Activated CD4-positive, alpha-beta T cell treated with anti-CD3 and anti-CD28 coated beads for 36 hours (primary cell): ENCODE results near the gene KLF13. TPM values are rescaled to one million over a fixed set of nuclear protein-coding genes. Genes with fewer than 3 reads are reported as not detected.

Experiments used
- ATAC-seq: fragments of 200-7000 bp; cut with Tn5 transposase; one replicate; pipeline ENCODE4 v1.10.0; 2021; ENCODE audit warnings: mild to moderate bottlenecking, moderate library complexity
- CTCF ChIA-PET: fragments of 350-600 bp; sonication (Branson Sonifier 250); formaldehyde crosslinking; loops from one replicate; lab custom pipeline; 2021; ENCODE audit warnings: antibody characterized with exemption; lab: Charles Lee
- POLR2A ChIA-PET: fragments of 350-600 bp; sonication (Branson Sonifier 250); formaldehyde crosslinking; loops from one replicate; lab custom pipeline; 2021; ENCODE audit warnings: antibody characterized with exemption, inconsistent platforms; lab: Charles Lee
- DNase-seq: peaks from one replicate; pipeline ENCODE4 v3.0.0-alpha.2; 2020
- H3K27ac Mint-ChIP-seq: one replicate; pipeline ENCODE4 v1.8.0; 2021; ENCODE audit warnings: mixed read lengths
- H3K27me3 Mint-ChIP-seq: one replicate; pipeline ENCODE4 v1.8.0; 2021; ENCODE audit warnings: mixed read lengths
- H3K36me3 Mint-ChIP-seq: one replicate; pipeline ENCODE4 v1.8.0; 2021; ENCODE audit warnings: low read depth, mixed read lengths
- H3K4me1 Mint-ChIP-seq: one replicate; pipeline ENCODE4 v1.8.0; 2021; ENCODE audit warnings: mixed read lengths
- H3K4me3 Mint-ChIP-seq: one replicate; pipeline ENCODE4 v1.8.0; 2021; ENCODE audit warnings: mild to moderate bottlenecking, moderate library complexity, mixed read lengths
- H3K9me3 Mint-ChIP-seq: one replicate; pipeline ENCODE4 v1.8.0; 2021; ENCODE audit warnings: low read depth, mixed read lengths
- intact Hi-C, 2 experiments: fragments of 100-400 bp; cut with DNase I in 1 of 2; cut with micrococcal nuclease in 1 of 2; formaldehyde crosslinking; loops; one replicate each; pipeline versions ENCODE4 v1.14.2 to v1.15.1; 2022 to 2024; cut with DNase I, micrococcal nuclease
- total RNA-seq, 2 experiments: library from RNA; stranded (reverse); gene quantifications; one replicate each; pipeline ENCODE4 v1.2.3, GENCODE V29; 2021

The KLF13 gene
- total RNA-seq, 2 experiments from 2014 or later = 147 to 212 TPM

DNA sequence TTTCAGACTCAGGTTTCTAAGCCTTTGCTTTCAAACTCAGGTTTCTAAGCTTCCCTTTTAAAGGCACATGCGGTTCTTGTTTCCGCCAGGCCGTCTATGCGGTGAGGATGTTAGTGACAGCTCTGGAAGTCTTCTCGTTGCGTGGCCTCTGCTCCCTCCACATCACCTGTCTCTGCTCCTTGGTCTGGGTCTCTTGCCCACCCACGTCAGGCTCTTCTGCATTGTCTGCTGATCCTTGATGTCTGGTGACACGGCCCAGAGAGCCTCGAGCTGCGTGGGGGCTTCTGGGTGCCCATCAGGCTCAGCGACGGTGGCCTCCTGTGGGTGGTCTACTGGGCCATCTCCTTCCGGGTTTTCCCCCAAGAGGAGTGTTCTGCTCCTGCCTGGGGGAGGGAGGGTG lies 30.5 kb downstream of the KLF13 start:
- no peaks in the 10 kb centered on the region for H3K27me3 Mint-ChIP-seq
- ChIA-PET POLR2A (interaction anchor here (0.8 to 1.5 kb wide), 7 partner anchors 9 to 102 kb away, joined by 3 to 6 read pairs (median 4); no protein-coding TSS in a partner anchor), CTCF (interaction anchor here (0.9 to 4.9 kb wide), 8 partner anchors 9 to 133 kb away, joined by 3 to 28 read pairs (median 6); no protein-coding TSS in a partner anchor)
- H3K27ac Mint-ChIP-seq = peak overlapping the region; percentile 97
- intact Hi-C loops = no loop called here
- peaks cover 48% of the 10 kb centered on the region for H3K36me3 Mint-ChIP-seq
- peaks cover 99% of the 10 kb centered on the region for H3K4me1 Mint-ChIP-seq
- peak overlapping the region; percentile 68 for H3K4me3 Mint-ChIP-seq
- ATAC-seq (no peak), DNase-seq (peak; percentile 59)
- H3K9me3 Mint-ChIP-seq = peaks cover 8% of the 10 kb centered on the region

DNA sequence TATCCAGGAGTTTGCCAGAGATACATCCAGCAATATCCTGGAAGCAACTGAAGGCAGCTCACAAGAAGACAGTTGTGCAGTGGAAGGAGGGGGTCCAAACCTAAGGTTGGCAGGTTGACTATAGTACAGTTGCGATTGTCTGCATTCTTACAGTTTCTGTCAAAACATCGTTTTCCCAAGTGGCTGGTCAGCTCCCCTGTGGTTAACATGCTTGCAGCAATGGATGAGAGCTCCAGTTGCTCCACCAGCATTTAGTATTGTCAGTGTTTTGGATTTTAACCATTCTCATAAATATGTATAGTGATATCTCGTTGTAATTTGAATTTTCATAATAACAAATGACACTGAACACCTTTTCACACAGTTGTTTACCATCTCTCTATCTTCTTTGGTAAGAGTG lies 31.5 kb downstream of the KLF13 start:
- POLR2A ChIA-PET = no interaction called here
- Mint-ChIP-seq H3K9me3 (peaks cover 8% of the 10 kb centered on the region), H3K4me1 (peaks cover 99% of the 10 kb centered on the region), H3K36me3 (peaks cover 51% of the 10 kb centered on the region), H3K27ac (peak overlapping the region; percentile 97), H3K4me3 (peak overlapping the region; percentile 45), H3K27me3 (no peaks in the 10 kb centered on the region)
- no peak for DNase-seq
- intact Hi-C loops = no loop called here
- no peak for ATAC-seq
- CTCF ChIA-PET = interaction anchor here (2.6 to 4.9 kb wide), 3 partner anchors 8 to 130 kb away, joined by 13 to 28 read pairs (median 26); no protein-coding TSS in a partner anchor

DNA sequence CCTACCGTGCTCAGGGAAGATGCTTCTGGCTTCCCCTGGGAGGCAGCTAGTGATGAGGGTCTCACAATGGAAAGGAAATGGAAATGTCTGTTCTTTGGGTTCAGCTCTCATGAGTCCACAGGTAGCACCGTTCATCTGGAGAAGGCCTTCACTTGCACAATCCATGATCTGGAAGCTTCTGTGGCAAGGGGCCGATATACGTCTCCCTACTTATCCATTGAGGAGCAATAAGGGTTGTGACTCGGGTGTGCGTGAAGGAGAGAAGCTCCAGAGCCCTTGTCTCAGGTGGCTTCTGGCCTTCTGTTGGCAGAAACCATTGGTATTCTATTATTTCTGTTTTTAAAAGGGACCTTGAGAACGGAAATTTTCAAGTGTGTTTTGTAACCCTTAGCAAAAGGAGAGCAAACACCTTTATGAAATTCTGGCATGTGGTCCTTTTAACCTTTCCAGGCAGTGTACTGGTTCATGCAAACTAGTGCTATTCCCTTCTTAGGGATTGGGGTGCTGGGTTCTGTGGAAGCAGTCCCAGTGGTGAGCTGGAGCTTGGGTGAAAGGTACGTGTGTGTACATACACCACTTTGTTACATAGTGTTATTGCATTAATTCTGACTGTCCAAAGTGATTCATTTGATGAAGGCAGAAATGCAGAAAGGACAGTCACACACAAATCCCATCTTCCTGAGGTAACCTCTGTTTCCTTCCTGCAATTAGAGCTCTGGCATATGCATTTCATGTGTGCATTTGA lies 32.5 kb downstream of the KLF13 start:
- peaks cover 99% of the 10 kb centered on the region for H3K4me1 Mint-ChIP-seq
- CTCF ChIA-PET = interaction anchor here (1.0 to 4.9 kb wide), 6 partner anchors 7 to 129 kb away, joined by 3 to 28 read pairs (median 13); no protein-coding TSS in a partner anchor
- peak overlapping the region; percentile 99 for H3K27ac Mint-ChIP-seq
- peaks cover 8% of the 10 kb centered on the region for H3K9me3 Mint-ChIP-seq
- intact Hi-C loops = no loop called here
- ATAC-seq (no peak), DNase-seq (no peak)
- H3K4me3 Mint-ChIP-seq = peak overlapping the region; percentile 64
- no peaks in the 10 kb centered on the region for H3K27me3 Mint-ChIP-seq
- peaks cover 53% of the 10 kb centered on the region for H3K36me3 Mint-ChIP-seq
- POLR2A ChIA-PET = interaction anchor here (0.7 to 2.7 kb wide), 2 partner anchors 11 to 76 kb away, joined by 3 to 15 read pairs; no protein-coding TSS in a partner anchor

DNA sequence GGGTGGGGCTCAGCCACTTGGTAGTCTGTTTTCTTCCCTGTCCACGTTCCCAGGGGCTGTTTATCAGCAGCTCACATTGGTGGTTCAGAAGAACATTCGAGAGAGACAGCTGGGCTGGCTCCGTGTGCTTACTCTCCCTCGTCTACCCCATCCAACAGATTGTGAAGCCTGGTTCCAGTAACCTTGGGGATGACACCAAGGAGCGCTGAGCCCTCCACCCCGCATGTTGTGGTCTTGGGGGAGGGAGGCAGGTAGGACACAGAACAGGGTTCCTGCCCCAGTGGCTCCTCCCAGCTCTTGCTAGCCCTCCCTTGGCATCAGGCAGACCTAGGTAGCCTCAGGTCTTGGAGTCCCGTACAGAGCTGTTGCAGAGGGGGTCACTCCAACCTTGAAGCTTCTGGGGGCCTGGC lies 33.1 kb downstream of the KLF13 start:
- CTCF ChIA-PET = interaction anchor here (0.6 to 4.9 kb wide), 7 partner anchors 10 to 129 kb away, joined by 3 to 26 read pairs (median 13); no protein-coding TSS in a partner anchor
- peaks cover 100% of the 10 kb centered on the region for H3K4me1 Mint-ChIP-seq
- peak overlapping the region; percentile 99 for H3K27ac Mint-ChIP-seq
- POLR2A ChIA-PET = interaction anchor here (2.7 kb wide), 1 partner anchor 11 kb away, joined by 15 read pairs; no protein-coding TSS in a partner anchor
- H3K4me3 Mint-ChIP-seq = peak overlapping the region; percentile 64
- no peak for DNase-seq
- intact Hi-C loops = loop anchor here (2.0 kb wide), 2 partner anchors 13 to 33 kb away; partner anchors contain the start of gene KLF13 (in 1 of the 2)
- H3K9me3 Mint-ChIP-seq = peaks cover 6% of the 10 kb centered on the region
- H3K27me3 Mint-ChIP-seq = no peaks in the 10 kb centered on the region
- no peak for ATAC-seq
- peaks cover 55% of the 10 kb centered on the region for H3K36me3 Mint-ChIP-seq

DNA sequence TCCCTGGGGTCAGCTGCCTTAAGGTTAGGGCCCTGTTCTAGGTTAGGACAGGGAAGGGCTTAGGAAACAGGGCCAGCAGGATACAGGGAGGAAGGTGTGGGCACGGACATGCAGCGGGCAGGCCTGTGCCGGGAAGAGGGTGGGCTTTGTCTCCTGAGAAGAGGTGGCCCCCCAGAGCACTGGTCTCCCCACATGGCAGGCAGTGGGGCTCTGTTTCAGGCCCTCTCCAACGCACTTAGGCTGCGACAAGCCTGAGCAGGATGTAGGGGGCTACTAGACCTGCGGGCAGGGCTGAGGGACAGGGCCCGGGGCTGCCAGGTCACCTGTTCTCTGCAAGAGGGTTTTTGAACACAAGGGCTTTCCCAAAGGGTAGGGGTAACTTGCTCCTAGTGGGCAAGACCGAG lies 33.5 kb downstream of the KLF13 start:
- Mint-ChIP-seq H3K27ac (peak overlapping the region; percentile 99), H3K27me3 (no peaks in the 10 kb centered on the region), H3K36me3 (peaks cover 50% of the 10 kb centered on the region), H3K4me1 (peaks cover 100% of the 10 kb centered on the region), H3K4me3 (peak overlapping the region; percentile 64), H3K9me3 (peaks cover 1% of the 10 kb centered on the region)
- ATAC-seq = no peak
- intact Hi-C loops = loop anchor here (2.0 kb wide), 2 partner anchors 13 to 33 kb away; partner anchors contain the start of gene KLF13 (in 1 of the 2)
- DNase-seq = no peak
- ChIA-PET POLR2A (interaction anchor here (0.5 to 2.7 kb wide), 3 partner anchors 12 to 34 kb away, joined by 4 to 15 read pairs (median 7); partner anchors contain the start of gene KLF13), CTCF (interaction anchor here (0.6 to 4.9 kb wide), 9 partner anchors 9 to 128 kb away, joined by 3 to 26 read pairs (median 6); no protein-coding TSS in a partner anchor)

DNA sequence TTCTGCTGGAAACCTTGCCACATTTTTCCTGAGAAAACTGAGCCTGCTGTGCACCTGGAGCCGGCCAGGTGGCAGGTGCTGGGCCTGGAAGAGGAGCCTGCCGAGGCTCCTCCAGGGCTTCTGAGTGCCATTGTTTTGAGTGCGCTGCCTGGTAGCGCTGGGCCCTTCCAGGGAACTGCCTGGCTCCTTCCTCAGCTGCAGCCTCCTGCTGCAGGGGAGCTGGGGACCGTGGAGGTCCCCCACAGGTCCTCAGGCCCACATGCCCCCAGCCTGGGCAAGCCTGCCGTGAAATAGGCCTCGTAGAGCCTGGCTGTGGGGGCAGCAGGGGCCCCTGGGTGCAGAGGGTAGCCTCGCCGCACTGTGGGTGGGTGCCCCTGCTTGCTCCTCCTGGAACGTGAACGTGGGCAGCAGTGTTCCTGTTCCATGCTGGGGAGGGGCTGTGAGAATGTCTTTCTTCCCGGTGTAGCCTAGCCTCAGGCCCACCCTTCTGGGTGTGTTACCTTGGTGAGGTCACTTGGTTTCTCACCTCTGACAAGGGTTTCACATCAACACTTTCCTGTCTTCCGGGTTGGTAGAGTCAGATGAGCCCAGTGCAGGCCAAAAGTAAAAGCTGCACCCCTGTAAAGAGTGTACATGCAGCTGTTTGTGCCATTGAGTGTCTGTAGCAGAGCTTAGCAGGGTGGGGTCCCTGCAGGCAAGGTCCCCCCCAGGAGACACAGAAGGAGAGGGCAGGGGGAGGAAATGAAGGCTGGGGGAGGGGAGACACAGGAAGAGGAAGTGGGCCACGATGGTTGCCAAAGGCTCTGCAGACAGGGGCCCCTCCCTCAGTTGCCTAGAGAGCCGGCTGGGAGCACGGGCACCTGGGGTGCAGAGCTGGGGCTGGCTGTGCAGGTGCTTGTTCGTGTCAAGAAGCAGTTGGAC lies 34.5 kb downstream of the KLF13 start:
- Mint-ChIP-seq H3K27ac (peak overlapping the region; percentile 99), H3K9me3 (no peaks in the 10 kb centered on the region), H3K36me3 (peaks cover 41% of the 10 kb centered on the region), H3K4me1 (peaks cover 99% of the 10 kb centered on the region), H3K4me3 (peak overlapping the region; percentile 64), H3K27me3 (no peaks in the 10 kb centered on the region)
- ChIA-PET POLR2A (interaction anchor here (0.6 to 2.7 kb wide), 5 partner anchors 13 to 77 kb away, joined by 3 to 15 read pairs (median 3); partner anchors contain the start of gene KLF13), CTCF (interaction anchor here (0.6 to 4.2 kb wide), 8 partner anchors 11 to 127 kb away, joined by 3 to 21 read pairs (median 5); no protein-coding TSS in a partner anchor)
- intact Hi-C loops = loop anchor here (1.0 to 2.0 kb wide), 6 partner anchors 10 to 74 kb away; partner anchors contain the start of gene KLF13 (in 2 of the 2)
- DNase-seq = peak; percentile 79
- peak; percentile 75 for ATAC-seq

DNA sequence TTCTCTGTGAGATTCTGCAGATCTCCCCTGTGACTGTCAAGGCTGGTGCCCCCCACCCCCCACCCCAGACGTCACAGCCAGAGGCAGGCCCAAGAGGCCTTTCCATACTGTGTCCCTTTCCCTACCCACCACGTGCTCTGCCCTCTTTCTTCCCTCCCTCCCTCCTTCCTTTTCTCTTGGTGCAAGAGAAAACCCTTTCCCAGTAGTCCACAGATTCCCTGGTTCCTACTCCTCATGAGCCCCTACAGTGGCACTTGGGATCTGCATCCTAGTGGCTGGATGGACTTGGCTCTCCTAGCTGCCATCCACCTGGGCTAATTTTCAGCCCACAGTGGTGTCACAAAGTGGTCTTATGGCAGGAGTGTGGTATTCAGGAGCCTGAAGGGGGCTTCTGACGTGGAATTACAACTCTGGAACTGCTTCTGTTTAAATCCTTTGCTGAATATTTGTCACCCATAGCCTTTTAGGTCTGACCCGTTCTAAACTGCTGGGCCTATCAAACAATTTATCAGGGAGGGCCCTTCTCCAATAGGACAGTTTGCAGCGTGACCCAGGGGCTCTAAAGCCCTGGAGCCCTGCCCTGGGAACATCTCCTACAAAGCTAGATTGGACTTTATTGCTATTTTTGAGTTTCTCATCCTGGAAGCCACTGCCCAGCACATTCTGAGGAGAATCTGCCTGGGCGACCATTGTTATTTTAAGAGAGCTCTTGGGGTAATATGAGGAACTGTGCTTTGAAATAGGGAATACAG lies 35.3 kb downstream of the KLF13 start:
- ATAC-seq (no peak), DNase-seq (no peak)
- Mint-ChIP-seq H3K4me3 (peak overlapping the region; percentile 64), H3K4me1 (peaks cover 99% of the 10 kb centered on the region), H3K27me3 (no peaks in the 10 kb centered on the region), H3K27ac (peak overlapping the region; percentile 99), H3K36me3 (peaks cover 36% of the 10 kb centered on the region), H3K9me3 (no peaks in the 10 kb centered on the region)
- POLR2A ChIA-PET = interaction anchor here (0.9 to 2.7 kb wide), 4 partner anchors 14 to 76 kb away, joined by 3 to 15 read pairs (median 4); partner anchors contain the start of gene KLF13
- CTCF ChIA-PET = interaction anchor here (0.6 to 5.0 kb wide), 10 partner anchors 10 to 127 kb away, joined by 3 to 21 read pairs (median 5); no protein-coding TSS in a partner anchor
- intact Hi-C loops = loop anchor here (1.0 to 2.0 kb wide), 6 partner anchors 11 to 73 kb away; partner anchors contain the start of gene KLF13 (in 2 of the 2)

DNA sequence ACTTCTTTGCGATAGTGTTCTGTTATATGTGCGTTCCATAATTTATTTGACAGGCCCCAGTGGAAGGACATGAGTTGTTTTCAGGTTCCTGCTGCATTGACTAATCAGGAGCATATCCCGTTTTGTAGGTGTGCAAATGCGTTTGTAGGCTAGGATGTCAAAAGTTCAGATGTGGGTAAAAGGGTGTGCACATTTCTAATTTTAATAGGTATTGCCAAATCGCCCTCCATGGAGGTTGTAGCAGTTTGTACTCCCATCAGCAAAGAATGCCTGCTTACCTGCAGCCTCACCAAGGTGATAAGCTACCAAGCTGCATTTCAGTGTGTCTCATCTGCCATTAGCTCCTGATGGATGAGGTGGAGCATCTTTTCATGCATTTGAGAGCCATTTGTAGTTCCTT lies 36.3 kb downstream of the KLF13 start:
- Mint-ChIP-seq H3K36me3 (peaks cover 41% of the 10 kb centered on the region), H3K4me3 (peak overlapping the region; percentile 15), H3K27ac (peak overlapping the region; percentile 99), H3K27me3 (no peaks in the 10 kb centered on the region), H3K4me1 (peaks cover 99% of the 10 kb centered on the region), H3K9me3 (no peaks in the 10 kb centered on the region)
- ChIA-PET CTCF (interaction anchor here (0.7 to 5.0 kb wide), 11 partner anchors 11 to 601 kb away, joined by 3 to 21 read pairs (median 4); no protein-coding TSS in a partner anchor), POLR2A (interaction anchor here (0.6 to 0.7 kb wide), 2 partner anchors 137 to 148 kb away, joined by 3 read pairs; no protein-coding TSS in a partner anchor)
- DNase-seq (no peak), ATAC-seq (no peak)
- intact Hi-C loops = no loop called here

DNA sequence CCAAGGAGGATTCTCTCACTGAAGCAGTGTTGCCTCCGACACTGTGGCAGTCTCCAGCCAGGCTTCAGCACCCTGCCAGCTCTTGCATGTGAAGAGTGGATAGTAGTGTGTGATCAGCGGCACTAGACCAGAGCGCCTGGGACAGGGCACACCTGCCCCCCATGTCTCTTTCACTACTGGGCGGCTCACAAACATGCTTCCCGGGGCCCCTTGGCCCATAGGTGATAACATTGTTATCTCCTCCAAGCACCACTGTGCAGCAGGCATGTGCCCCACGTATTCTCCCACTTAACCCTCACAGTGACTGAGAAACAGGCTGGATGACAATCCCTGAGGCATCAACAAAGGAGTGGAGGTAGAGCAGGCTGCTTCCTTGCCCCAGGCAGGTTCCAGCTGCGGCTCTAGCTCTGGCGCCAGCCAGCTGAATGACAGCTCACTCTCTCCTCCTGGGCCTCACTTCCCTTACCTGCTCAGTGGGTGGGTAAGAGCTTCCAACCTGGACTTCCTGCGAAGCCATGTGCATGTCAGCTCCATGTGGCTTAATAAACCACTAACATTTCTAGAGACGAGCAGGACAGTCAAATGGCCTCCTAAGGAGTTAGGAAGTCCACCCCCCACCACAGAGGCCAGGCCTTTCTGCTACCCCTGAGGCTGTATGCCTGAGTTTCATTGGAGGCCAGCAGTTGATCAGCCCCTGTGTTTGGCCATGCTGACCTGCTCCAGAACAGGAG lies 37.8 kb downstream of the KLF13 start:
- DNase-seq = peak; percentile 75
- Mint-ChIP-seq H3K4me1 (peaks cover 99% of the 10 kb centered on the region), H3K36me3 (peaks cover 38% of the 10 kb centered on the region), H3K9me3 (peaks cover 3% of the 10 kb centered on the region), H3K27ac (peak overlapping the region; percentile 96), H3K27me3 (no peaks in the 10 kb centered on the region), H3K4me3 (peak overlapping the region; percentile 61)
- ATAC-seq = peak; percentile 8
- CTCF ChIA-PET = interaction anchor here (1.0 to 5.0 kb wide), 11 partner anchors 8 to 126 kb away, joined by 3 to 28 read pairs (median 6); no protein-coding TSS in a partner anchor
- intact Hi-C loops = loop anchor here in 1 of 2 experiments (2.0 kb wide), 2 partner anchors 22 to 70 kb away; no protein-coding TSS in a partner anchor
- POLR2A ChIA-PET = interaction anchor here (1.0 to 2.4 kb wide), 4 partner anchors 9 to 72 kb away, joined by 3 to 9 read pairs (median 6); no protein-coding TSS in a partner anchor
